SU-DHL-6 (cell line): ENCODE results near the gene NTM.

Experiments used
- H2AFZ ChIP-seq: fragments of 200-600 bp; sonication (generic); 2 replicates; pipeline ENCODE4 v1.6.1; 2014; ENCODE audit warnings: low read depth, mild to moderate bottlenecking, moderate library complexity, mixed read lengths, antibody characterized with exemption, low read length; ENCODE audit not compliant: severe bottlenecking
- H3F3A ChIP-seq: fragments of 200-600 bp; shearing (Covaris generic); 2 replicates; pipeline ENCODE4 v1.6.0; 2016; ENCODE audit warnings: antibody characterized with exemption, mild to moderate bottlenecking; ENCODE audit not compliant: insufficient read depth
- H3K27ac ChIP-seq: fragments of 200-600 bp; sonication (generic); 2 replicates; pipeline ENCODE4 v1.5.1; 2016; ENCODE audit warnings: low read depth, mild to moderate bottlenecking, low read length, moderate library complexity, mixed read lengths
- H3K27me3 ChIP-seq: fragments of 200-600 bp; sonication (generic), shearing (Covaris generic); 2 replicates; pipeline ENCODE4 v1.6.0; 2014; ENCODE audit warnings: mild to moderate bottlenecking, low read length
- H3K36me3 ChIP-seq: fragments of 200-600 bp; sonication (generic); 2 replicates; pipeline ENCODE4 v1.6.1; 2014; ENCODE audit warnings: mild to moderate bottlenecking, low read length, mixed read lengths
- H3K4me2 ChIP-seq: fragments of 300-600, 200-600 bp; shearing (Covaris generic), sonication (generic); 2 replicates; pipeline ENCODE4 v1.6.0; 2014; ENCODE audit warnings: low read length, low read depth, mild to moderate bottlenecking; ENCODE audit not compliant: poor library complexity, severe bottlenecking
- H3K4me3 ChIP-seq: fragments of 200-600 bp; sonication (generic); 2 replicates; pipeline ENCODE4 v1.5.1; 2014; ENCODE audit warnings: antibody characterized with exemption, low read length, mild to moderate bottlenecking, mixed read lengths; ENCODE audit not compliant: insufficient read depth, poor library complexity, severe bottlenecking
- H3K79me2 ChIP-seq: fragments of 200-600 bp; sonication (generic); 2 replicates; pipeline ENCODE4 v1.6.1; 2014; ENCODE audit warnings: mild to moderate bottlenecking, low read length, moderate library complexity; ENCODE audit not compliant: insufficient read depth
- H3K9ac ChIP-seq: fragments of 200-600 bp; sonication (generic); 2 replicates; pipeline ENCODE4 v1.7.0; 2014; ENCODE audit warnings: mild to moderate bottlenecking, low read length
- H3K9me2 ChIP-seq: fragments of 200-600 bp; sonication (generic); replicated peaks from 2 replicates; pipeline ENCODE4 v1.6.1; 2014; ENCODE audit warnings: low read length; ENCODE audit not compliant: insufficient read depth
- H3K9me3 ChIP-seq: fragments of 200-600 bp; sonication (generic); 2 replicates; pipeline ENCODE4 v1.6.1; 2014; ENCODE audit warnings: low read length, mixed read lengths; ENCODE audit not compliant: insufficient read depth
- H4K20me1 ChIP-seq: fragments of 200-600 bp; sonication (generic); 2 replicates; pipeline ENCODE4 v1.6.1; 2014; ENCODE audit warnings: low read depth, mild to moderate bottlenecking, antibody characterized with exemption, low read length, moderate library complexity, mixed read lengths
- CTCF ChIP-seq: fragments of 200-600 bp; sonication (generic); IDR thresholded peaks from one replicate; pipeline ENCODE4 v1.5.1; 2017; ENCODE audit warnings: antibody characterized with exemption, mild to moderate bottlenecking, low read length, moderate library complexity; ENCODE audit not compliant: insufficient read depth, poor library complexity, severe bottlenecking
- EZH2phosphoT487 ChIP-seq: fragments of 200-600 bp; sonication (generic), shearing (Covaris generic); conservative IDR thresholded peaks from 2 replicates; pipeline ENCODE4 v1.6.1; 2018; ENCODE audit warnings: mild to moderate bottlenecking, antibody characterized with exemption, low read length, moderate library complexity, mixed read lengths

The NTM gene

GRCh38 chr11:131412061-131412460, 41.6 kb downstream of the NTM start:
- H3K27me3 ChIP-seq, result no peaks in the 10 kb centered on the region
- H3K9ac ChIP-seq, result no peak overlapping the region
- no peaks in the 10 kb centered on the region for H4K20me1 ChIP-seq
- no peaks in the 10 kb centered on the region for H3K79me2 ChIP-seq
- H3K9me2 ChIP-seq, result no peaks in the 10 kb centered on the region
- H3K4me2 ChIP-seq, result no peak overlapping the region
- no peak overlapping the region for H3K27ac ChIP-seq
- no peaks in the 10 kb centered on the region for H3K9me3 ChIP-seq
- H3K4me3 ChIP-seq, result no peak overlapping the region
- no peaks in the 10 kb centered on the region for H3K36me3 ChIP-seq
- TF ChIP-seq CTCF (no peak), EZH2phosphoT487 (no peak)
- no peaks in the 10 kb centered on the region for H3F3A ChIP-seq
- H2AFZ ChIP-seq, result no peak overlapping the region

- no peak overlapping the region for H3K4me2 ChIP-seq
- H3K9me2 ChIP-seq, result no peaks in the 10 kb centered on the region
- no peak overlapping the region for H3K27ac ChIP-seq
- H3K36me3 ChIP-seq, result no peaks in the 10 kb centered on the region
- no peak overlapping the region for H3K9ac ChIP-seq
- no peaks in the 10 kb centered on the region for H4K20me1 ChIP-seq
- no peaks in the 10 kb centered on the region for H3K9me3 ChIP-seq
- no peaks in the 10 kb centered on the region for H3K27me3 ChIP-seq
- H3K4me3 ChIP-seq, result no peak overlapping the region
- no peak overlapping the region for H2AFZ ChIP-seq
- no peak for TF ChIP-seq EZH2phosphoT487
- TF ChIP-seq CTCF, result no peak
- H3K79me2 ChIP-seq, result no peaks in the 10 kb centered on the region
- no peaks in the 10 kb centered on the region for H3F3A ChIP-seq
These were observed 42.8 kb downstream of the NTM start for GRCh38 chr11:131413217-131413616.

- TF ChIP-seq CTCF, result no peak
- no peak for TF ChIP-seq EZH2phosphoT487
- no peaks in the 10 kb centered on the region for H3K9me3 ChIP-seq
These were observed 47.8 kb downstream of the NTM start for GRCh38 chr11:131418189-131418588.

More at GRCh38 chr11:131418189-131418588, 47.8 kb downstream of the NTM start:
- Histone ChIP-seq H2AFZ (no peak overlapping the region), H3K9ac (no peak overlapping the region), H4K20me1 (no peaks in the 10 kb centered on the region), H3K9me2 (no peaks in the 10 kb centered on the region), H3K79me2 (no peaks in the 10 kb centered on the region), H3K4me3 (no peak overlapping the region), H3K36me3 (no peaks in the 10 kb centered on the region), H3F3A (no peaks in the 10 kb centered on the region), H3K27ac (no peak overlapping the region), H3K27me3 (no peaks in the 10 kb centered on the region), H3K4me2 (no peak overlapping the region)
